DND-41 (cell line): ENCODE results near the gene ZNF761.
"Not testable (repeated sequence)": the region's sequence is repeated elsewhere in the genome, so short reads cannot be mapped to it uniquely, and the experiment has no call there.

Experiments
- ATAC-seq: fragments of 200-7000 bp; cut with Tn5 transposase; 3 replicates; pipeline ENCODE4 v1.9.1; 2021; ENCODE audit warnings: low read depth; ENCODE audit not compliant: insufficient read depth
- DNase-seq: peaks from one replicate; pipeline ENCODE4 v3.0.0-alpha.2; 2020
- H2AFZ ChIP-seq: 2 replicates; pipeline ENCODE4 v1.6.0; 2012; ENCODE audit warnings: low read depth, low read length
- H3K27ac ChIP-seq: 2 replicates; pipeline ENCODE4 v1.5.1; 2012; ENCODE audit warnings: low read length, inconsistent platforms
- H3K27me3 ChIP-seq: fragments of 200-600 bp; sonication (generic); 2 replicates; pipeline ENCODE4 v1.6.0; 2012; ENCODE audit warnings: low read length, mild to moderate bottlenecking, inconsistent platforms; ENCODE audit not compliant: insufficient read depth, poor library complexity
- H3K36me3 ChIP-seq: 2 replicates; pipeline ENCODE4 v1.5.1; 2012; ENCODE audit warnings: low read length, inconsistent platforms; ENCODE audit not compliant: insufficient read depth
- H3K4me1 ChIP-seq: 2 replicates; pipeline ENCODE4 v1.5.1; 2012; ENCODE audit warnings: mild to moderate bottlenecking, low read length; ENCODE audit not compliant: insufficient read depth
- H3K4me2 ChIP-seq: 2 replicates; pipeline ENCODE4 v1.6.0; 2012; ENCODE audit warnings: mild to moderate bottlenecking, moderate library complexity, low read length, inconsistent platforms; ENCODE audit not compliant: insufficient read depth
- H3K4me3 ChIP-seq, 2 experiments: fragments of 200-600 bp in 1 of 2; shearing (Covaris generic) in 1 of 2; 2 replicates each; pipeline ENCODE4 v1.5.1; 2012 to 2016; ENCODE audit warnings: inconsistent platforms in 2 of 2, low read length in 2 of 2, mild to moderate bottlenecking in 2 of 2, low read depth in 1 of 2, moderate library complexity in 1 of 2
- H3K79me2 ChIP-seq: 2 replicates; pipeline ENCODE4 v1.6.0; 2012; ENCODE audit warnings: low read length, inconsistent platforms; ENCODE audit not compliant: insufficient read depth
- H3K9ac ChIP-seq: 2 replicates; pipeline ENCODE4 v1.6.0; 2012; ENCODE audit warnings: low read depth, mild to moderate bottlenecking, inconsistent platforms, low read length, moderate library complexity
- H3K9me3 ChIP-seq: 2 replicates; pipeline ENCODE4 v1.5.1; 2012; ENCODE audit warnings: low read length, moderate library complexity, mild to moderate bottlenecking, inconsistent platforms; ENCODE audit not compliant: insufficient read depth, severe bottlenecking
- H4K20me1 ChIP-seq: 2 replicates; pipeline ENCODE4 v1.6.0; 2012; ENCODE audit warnings: low read length; ENCODE audit not compliant: insufficient read depth
- EZH2 ChIP-seq: IDR thresholded peaks from 3 replicates; pipeline ENCODE4 v1.6.1; 2012; ENCODE audit warnings: borderline replicate concordance, low read depth, mild to moderate bottlenecking, moderate library complexity, low read length, inconsistent platforms; ENCODE audit not compliant: severe bottlenecking
- TF ChIP-seq, protein P1 (sequence below): IDR thresholded peaks from 2 replicates; pipeline ENCODE4 v1.5.1; 2012; ENCODE audit warnings: borderline replicate concordance, low read length, moderate library complexity, mild to moderate bottlenecking; ENCODE audit not compliant: poor library complexity, severe bottlenecking; ENCODE audit errors: extremely low read depth

The ZNF761 gene

DNA sequence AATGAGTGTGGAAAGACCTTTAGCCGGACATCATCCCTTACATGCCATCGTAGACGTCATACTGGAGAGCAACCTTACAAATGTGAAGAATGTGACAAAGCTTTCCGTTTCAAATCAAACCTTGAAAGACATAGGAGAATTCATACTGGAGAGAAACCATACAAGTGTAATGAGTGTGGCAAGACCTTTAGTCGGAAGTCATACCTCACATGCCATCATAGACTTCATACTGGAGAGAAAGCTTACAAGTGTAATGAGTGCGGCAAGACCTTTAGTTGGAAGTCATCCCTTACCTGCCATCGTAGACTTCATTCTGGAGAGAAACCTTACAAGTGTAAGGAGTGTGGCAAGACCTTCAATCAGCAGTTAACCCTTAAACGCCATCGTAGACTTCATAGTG, 24.0 kb downstream of the ZNF761 start:
- no peaks in the 10 kb centered on the region for H3K4me1 ChIP-seq
- H3K79me2 ChIP-seq: no peaks in the 10 kb centered on the region
- no peak overlapping the region for H3K9ac ChIP-seq
- peaks cover 50% of the 10 kb centered on the region for H3K36me3 ChIP-seq
- no peak overlapping the region for H3K27ac ChIP-seq
- no peak overlapping the region for H3K4me2 ChIP-seq
- H3K4me3 ChIP-seq: no peak overlapping the region
- TF ChIP-seq EZH2: no peak
- TF ChIP-seq, protein P1, sequence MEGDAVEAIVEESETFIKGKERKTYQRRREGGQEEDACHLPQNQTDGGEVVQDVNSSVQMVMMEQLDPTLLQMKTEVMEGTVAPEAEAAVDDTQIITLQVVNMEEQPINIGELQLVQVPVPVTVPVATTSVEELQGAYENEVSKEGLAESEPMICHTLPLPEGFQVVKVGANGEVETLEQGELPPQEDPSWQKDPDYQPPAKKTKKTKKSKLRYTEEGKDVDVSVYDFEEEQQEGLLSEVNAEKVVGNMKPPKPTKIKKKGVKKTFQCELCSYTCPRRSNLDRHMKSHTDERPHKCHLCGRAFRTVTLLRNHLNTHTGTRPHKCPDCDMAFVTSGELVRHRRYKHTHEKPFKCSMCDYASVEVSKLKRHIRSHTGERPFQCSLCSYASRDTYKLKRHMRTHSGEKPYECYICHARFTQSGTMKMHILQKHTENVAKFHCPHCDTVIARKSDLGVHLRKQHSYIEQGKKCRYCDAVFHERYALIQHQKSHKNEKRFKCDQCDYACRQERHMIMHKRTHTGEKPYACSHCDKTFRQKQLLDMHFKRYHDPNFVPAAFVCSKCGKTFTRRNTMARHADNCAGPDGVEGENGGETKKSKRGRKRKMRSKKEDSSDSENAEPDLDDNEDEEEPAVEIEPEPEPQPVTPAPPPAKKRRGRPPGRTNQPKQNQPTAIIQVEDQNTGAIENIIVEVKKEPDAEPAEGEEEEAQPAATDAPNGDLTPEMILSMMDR: no peak
- ATAC-seq (no peak), DNase-seq (no peak)
- H3K9me3 ChIP-seq: peaks cover 20% of the 10 kb centered on the region
- no peaks in the 10 kb centered on the region for H4K20me1 ChIP-seq
- H3K27me3 ChIP-seq: no peaks in the 10 kb centered on the region
- no peak overlapping the region for H2AFZ ChIP-seq

DNA sequence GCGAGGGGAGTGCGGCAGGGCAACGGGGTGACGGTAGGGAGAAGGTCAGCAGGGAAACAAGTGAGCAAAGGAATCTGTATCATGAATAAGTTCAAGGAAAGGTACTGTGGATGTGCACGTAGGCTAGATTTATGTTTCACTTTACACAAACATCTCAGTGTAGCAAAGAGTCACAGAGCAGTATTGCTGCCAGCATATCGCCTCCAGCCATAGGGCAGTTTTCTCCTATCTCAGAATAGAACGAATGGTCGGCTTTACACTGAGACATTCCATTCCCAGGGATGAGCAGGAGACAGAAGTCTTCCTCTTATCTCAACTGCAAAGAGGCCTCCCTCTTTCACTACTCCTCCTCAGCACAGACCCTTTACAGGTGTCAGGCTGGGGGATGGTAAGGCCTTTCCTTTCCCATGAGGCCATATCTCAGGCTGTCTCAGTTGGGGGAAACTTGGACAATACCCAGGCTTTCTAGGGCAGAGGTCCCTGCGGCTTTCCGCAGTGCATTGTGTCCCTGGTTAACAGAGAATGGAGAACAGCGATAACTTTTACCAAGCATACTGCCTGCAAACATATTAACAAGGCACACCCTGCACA, 28.4 kb downstream of the ZNF761 start:
- H2AFZ ChIP-seq, H3K4me1 ChIP-seq, H3K36me3 ChIP-seq, H4K20me1 ChIP-seq, H3K9ac ChIP-seq, H3K4me3 ChIP-seq, H3K4me2 ChIP-seq, DNase-seq, ATAC-seq, H3K27me3 ChIP-seq, H3K9me3 ChIP-seq, H3K27ac ChIP-seq, H3K79me2 ChIP-seq: not testable (repeated sequence)

DNA sequence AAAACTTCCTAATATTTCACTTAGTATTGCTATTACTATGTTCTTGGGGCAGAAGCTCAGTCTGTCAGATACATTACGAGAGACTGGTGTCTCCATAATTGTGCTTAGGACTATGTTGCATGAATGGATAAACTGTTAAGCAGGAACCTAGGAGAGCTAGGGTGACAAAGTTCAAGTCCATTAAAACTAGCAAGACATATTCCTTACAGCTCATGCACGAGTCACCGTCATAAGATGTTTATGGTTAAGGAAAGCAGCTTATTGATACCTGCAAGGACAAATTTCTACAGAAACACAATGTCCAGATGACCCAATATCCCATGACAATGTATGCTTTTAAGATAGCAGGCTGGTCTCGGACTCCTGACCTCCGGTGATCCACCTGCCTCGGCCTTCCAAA, 30.1 kb downstream of the ZNF761 start:
- H2AFZ ChIP-seq: no peak overlapping the region
- no peak overlapping the region for H3K27ac ChIP-seq
- H3K4me3 ChIP-seq: no peak overlapping the region
- TF ChIP-seq, protein P1: no peak
- TF ChIP-seq EZH2: no peak
- no peaks in the 10 kb centered on the region for H3K79me2 ChIP-seq
- ATAC-seq (no peak), DNase-seq (no peak)
- no peaks in the 10 kb centered on the region; the same call in 1 of the 2 replicates for H3K36me3 ChIP-seq
- H3K4me1 ChIP-seq: peaks cover 4% of the 10 kb centered on the region; the same call in 1 of the 2 replicates
- H4K20me1 ChIP-seq: no peaks in the 10 kb centered on the region
- H3K27me3 ChIP-seq: no peaks in the 10 kb centered on the region
- H3K9me3 ChIP-seq: peaks cover 3% of the 10 kb centered on the region
- no peak overlapping the region for H3K4me2 ChIP-seq
- H3K9ac ChIP-seq: no peak overlapping the region

DNA sequence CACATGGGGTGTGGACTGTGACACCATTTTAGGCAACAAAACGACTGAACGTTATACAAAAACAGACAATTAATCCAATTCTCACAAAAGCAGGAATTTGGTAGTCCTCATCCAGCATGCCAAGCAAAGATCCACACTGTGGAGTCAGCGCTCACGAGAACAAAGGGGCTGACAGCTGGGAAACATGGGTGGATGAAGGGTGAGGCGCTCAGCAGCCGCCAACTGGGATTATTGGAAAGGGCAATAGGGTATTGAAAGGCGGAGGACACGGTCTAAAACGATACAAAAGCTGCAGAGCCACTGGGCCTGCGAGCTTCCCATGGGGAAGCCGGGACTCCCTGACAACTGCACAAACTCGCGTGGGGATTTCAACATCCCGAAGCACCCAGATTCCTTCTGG, 31.1 kb downstream of the ZNF761 start:
- H3K4me1 ChIP-seq: peaks cover 8% of the 10 kb centered on the region; the same call in 1 of the 2 replicates
- H3K4me2 ChIP-seq: no peak overlapping the region
- H4K20me1 ChIP-seq: no peaks in the 10 kb centered on the region
- no peak overlapping the region for H3K27ac ChIP-seq
- H3K9me3 ChIP-seq: no peaks in the 10 kb centered on the region
- ATAC-seq: no peak
- H3K27me3 ChIP-seq: no peaks in the 10 kb centered on the region
- no peak overlapping the region for H2AFZ ChIP-seq
- TF ChIP-seq EZH2: no peak
- TF ChIP-seq, protein P1: no peak
- no peak overlapping the region for H3K4me3 ChIP-seq
- DNase-seq: no peak
- no peak overlapping the region for H3K9ac ChIP-seq
- peaks cover 3% of the 10 kb centered on the region for H3K79me2 ChIP-seq
- H3K36me3 ChIP-seq: no peaks in the 10 kb centered on the region; the same call in 1 of the 2 replicates
